ENCODE results near the gene TMX4.
A peak's percentile ranks its signal among the peaks of the same experiment; 100 is the strongest.
"Not testable (repeated sequence)": the region's sequence is repeated elsewhere in the genome, so short reads cannot be mapped to it uniquely, and the experiment has no call there.

TMX4 gene

GRCh38 chr20:7975851-7976414 lies 43.6 kb downstream of the TMX4 start:
- no peaks in the 10 kb centered on the region for H3K9me3 ChIP-seq
- no peak for DNase-seq (ENCODE audit: low spot score in 2 of 2)
- H3K4me3 ChIP-seq, result no peak overlapping the region
- H3K4me1 ChIP-seq, result no peaks in the 10 kb centered on the region
- in situ Hi-C loops (cut with MboI; ENCODE audit: low sequenced_read_pairs), result no loop called here
- no peaks in the 10 kb centered on the region for H3K27me3 ChIP-seq (ENCODE audit: low read depth)
- no peaks in the 10 kb centered on the region for H3K36me3 ChIP-seq (replicated peaks)

GRCh38 chr20:7974785-7975435 lies 44.7 kb downstream of the TMX4 start:
- H3K4me3 ChIP-seq, result no peak overlapping the region
- H3K27me3 ChIP-seq (ENCODE audit: low read depth), result no peaks in the 10 kb centered on the region
- no peaks in the 10 kb centered on the region for H3K9me3 ChIP-seq
- 0 out of 2 replicates have a peak, but pooled peaks cover 2% of the 10 kb centered on the region for H3K4me1 ChIP-seq
- in situ Hi-C loops (cut with MboI; ENCODE audit: low sequenced_read_pairs), result no loop called here
- no peak for DNase-seq (ENCODE audit: low spot score in 2 of 2)
- H3K36me3 ChIP-seq (replicated peaks), result no peaks in the 10 kb centered on the region

GRCh38 chr20:7971536-7972280 lies 47.9 kb downstream of the TMX4 start:
- Histone ChIP-seq H3K9me3 (no peaks in the 10 kb centered on the region), H3K4me3 (no peak overlapping the region), H3K36me3 (replicated peaks) (no peaks in the 10 kb centered on the region), H3K27me3 (ENCODE audit: low read depth) (no peaks in the 10 kb centered on the region), H3K4me1 (0 out of 2 replicates have a peak, but pooled peaks cover 6% of the 10 kb centered on the region)
- in situ Hi-C loops (cut with MboI; ENCODE audit: low sequenced_read_pairs), result no loop called here
- DNase-seq (ENCODE audit: low spot score in 2 of 2), result no peak

GRCh38 chr20:7967199-7967844 lies 52.2 kb downstream of the TMX4 start:
- no peaks in the 10 kb centered on the region for H3K9me3 ChIP-seq
- DNase-seq (ENCODE audit: low spot score in 2 of 2), result no peak
- H3K36me3 ChIP-seq (replicated peaks), result no peaks in the 10 kb centered on the region
- no peaks in the 10 kb centered on the region for H3K27me3 ChIP-seq (ENCODE audit: low read depth)
- H3K4me1 ChIP-seq, result 0 out of 2 replicates have a peak, but pooled peaks cover 6% of the 10 kb centered on the region
- in situ Hi-C loops (cut with MboI; ENCODE audit: low sequenced_read_pairs), result no loop called here
- H3K4me3 ChIP-seq, result no peak overlapping the region

- no peaks in the 10 kb centered on the region for H3K36me3 ChIP-seq (replicated peaks)
- in situ Hi-C loops (cut with MboI; ENCODE audit: low sequenced_read_pairs), result no loop called here
Observed at GRCh38 chr20:7966176-7966575, 53.4 kb downstream of the TMX4 start.

GRCh38 chr20:7959484-7959883 lies 60.1 kb downstream of the TMX4 start:
- H3K27me3 ChIP-seq (ENCODE audit: low read depth), result no peaks in the 10 kb centered on the region
- in situ Hi-C loops (cut with MboI; ENCODE audit: low sequenced_read_pairs), result no loop called here
- peaks cover 2% of the 10 kb centered on the region for H3K4me1 ChIP-seq
- no peak for DNase-seq (ENCODE audit: low spot score in 2 of 2)
- H3K36me3 ChIP-seq (replicated peaks), result no peaks in the 10 kb centered on the region
- H3K9me3 ChIP-seq, result no peaks in the 10 kb centered on the region
- no peak overlapping the region for H3K4me3 ChIP-seq

More at GRCh38 chr20:7966176-7966575, 53.4 kb downstream of the TMX4 start:
- no peak for DNase-seq (ENCODE audit: low spot score in 2 of 2)
- H3K9me3 ChIP-seq, result no peaks in the 10 kb centered on the region
- 0 out of 2 replicates have a peak, but pooled peaks cover 6% of the 10 kb centered on the region for H3K4me1 ChIP-seq
- no peak overlapping the region for H3K4me3 ChIP-seq
- H3K27me3 ChIP-seq (ENCODE audit: low read depth), result no peaks in the 10 kb centered on the region

- peak in 1 of 2 experiments; percentile 39 for DNase-seq (ENCODE audit: low spot score in 2 of 2)
- H3K9me3 ChIP-seq; H3K4me1 ChIP-seq; H3K27me3 ChIP-seq (ENCODE audit: low read depth); H3K36me3 ChIP-seq (replicated peaks); H3K4me3 ChIP-seq; in situ Hi-C loops (cut with MboI; ENCODE audit: low sequenced_read_pairs): not testable (repeated sequence)
Observed at GRCh38 chr20:7956561-7956960, 63.0 kb downstream of the TMX4 start.

- no peaks in the 10 kb centered on the region; the same call in 1 of the 2 replicates for H3K9me3 ChIP-seq
- in situ Hi-C loops (cut with MboI; ENCODE audit: low sequenced_read_pairs), result no loop called here
- DNase-seq (ENCODE audit: low spot score in 2 of 2), result no peak
- H3K27me3 ChIP-seq (ENCODE audit: low read depth), result no peaks in the 10 kb centered on the region
- H3K4me3 ChIP-seq, result no peak overlapping the region
- no peaks in the 10 kb centered on the region for H3K4me1 ChIP-seq
- no peaks in the 10 kb centered on the region for H3K36me3 ChIP-seq (replicated peaks)
Observed at GRCh38 chr20:7950387-7950786, 69.2 kb downstream of the TMX4 start.

- no peak overlapping the region for H3K4me3 ChIP-seq
- in situ Hi-C loops (cut with MboI; ENCODE audit: low sequenced_read_pairs), result loop anchor here (25.0 kb wide), 1 partner anchor 768 kb away; no protein-coding TSS in a partner anchor
- H3K4me1 ChIP-seq, result no peaks in the 10 kb centered on the region
- H3K9me3 ChIP-seq, result no peaks in the 10 kb centered on the region
- no peaks in the 10 kb centered on the region; the same call in 1 of the 2 replicates for H3K27me3 ChIP-seq (ENCODE audit: low read depth)
- no peak for DNase-seq (ENCODE audit: low spot score in 2 of 2)
- H3K36me3 ChIP-seq (replicated peaks), result no peaks in the 10 kb centered on the region
Observed at GRCh38 chr20:7943891-7944290, 75.7 kb downstream of the TMX4 start.

- Histone ChIP-seq H3K27me3 (ENCODE audit: low read depth) (no peaks in the 10 kb centered on the region; the same call in 1 of the 2 replicates), H3K36me3 (replicated peaks) (no peaks in the 10 kb centered on the region), H3K9me3 (no peaks in the 10 kb centered on the region), H3K4me1 (0 out of 2 replicates have a peak, but pooled peaks cover 4% of the 10 kb centered on the region), H3K4me3 (no peak within 1 kb of the TSS)
- DNase-seq (ENCODE audit: low spot score in 2 of 2), result no peak
- in situ Hi-C loops (cut with MboI; ENCODE audit: low sequenced_read_pairs), result loop anchor here (25.0 kb wide), 1 partner anchor 772 kb away; no protein-coding TSS in a partner anchor
Observed at GRCh38 chr20:7940341-7940740, 79.2 kb downstream of the TMX4 start, which contains the start of gene HAO1. TSS of gene HAO1 (minus strand) at chr20:7940458. CDS start at chr20:7940422, 36 bp downstream.

- no peaks in the 10 kb centered on the region for H3K36me3 ChIP-seq (replicated peaks)
- in situ Hi-C loops (cut with MboI; ENCODE audit: low sequenced_read_pairs), result loop anchor here (25.0 kb wide), 1 partner anchor 773 kb away; no protein-coding TSS in a partner anchor
Observed at GRCh38 chr20:7939663-7940062, 79.9 kb downstream of the TMX4 start.

GRCh38 chr20:7938058-7938457 lies 81.5 kb downstream of the TMX4 start:
- DNase-seq (ENCODE audit: low spot score in 2 of 2), result no peak
- Histone ChIP-seq H3K36me3 (replicated peaks) (no peaks in the 10 kb centered on the region), H3K4me3 (no peak overlapping the region), H3K9me3 (no peaks in the 10 kb centered on the region), H3K27me3 (ENCODE audit: low read depth) (no peaks in the 10 kb centered on the region), H3K4me1 (0 out of 2 replicates have a peak, but pooled peaks cover 4% of the 10 kb centered on the region)
- in situ Hi-C loops (cut with MboI; ENCODE audit: low sequenced_read_pairs), result loop anchor here (25.0 kb wide), 1 partner anchor 774 kb away; no protein-coding TSS in a partner anchor

More at GRCh38 chr20:7939663-7940062, 79.9 kb downstream of the TMX4 start:
- Histone ChIP-seq H3K9me3 (no peaks in the 10 kb centered on the region), H3K4me3 (no peak overlapping the region), H3K27me3 (ENCODE audit: low read depth) (no peaks in the 10 kb centered on the region), H3K4me1 (0 out of 2 replicates have a peak, but pooled peaks cover 4% of the 10 kb centered on the region)
- no peak for DNase-seq (ENCODE audit: low spot score in 2 of 2)

- Histone ChIP-seq H3K27me3 (ENCODE audit: low read depth) (no peaks in the 10 kb centered on the region), H3K36me3 (replicated peaks) (no peaks in the 10 kb centered on the region), H3K4me1 (0 out of 2 replicates have a peak, but pooled peaks cover 4% of the 10 kb centered on the region), H3K4me3 (no peak overlapping the region), H3K9me3 (no peaks in the 10 kb centered on the region)
- DNase-seq (ENCODE audit: low spot score in 2 of 2), result no peak
- in situ Hi-C loops (cut with MboI; ENCODE audit: low sequenced_read_pairs), result loop anchor here (25.0 kb wide), 1 partner anchor 775 kb away; no protein-coding TSS in a partner anchor
Observed at GRCh38 chr20:7937328-7937727, 82.2 kb downstream of the TMX4 start.

Data from HAP-1 (cell line).